HepG2 (cell line): ENCODE measurements around the gene CBX5. TPM values are rescaled to one million over a fixed set of nuclear protein-coding genes. Genes with fewer than 3 reads are reported as not detected.

Experiments used
- ATAC-seq: fragments of 200-7000 bp; cut with Tn5 transposase; 3 replicates; pipeline ENCODE4 v1.9.1; 2020; ENCODE audit warnings: mild to moderate bottlenecking, moderate library complexity
- BruUV-seq: library from RNA; stranded (reverse); fragments of 400-500 nt; replicated peaks from 2 replicates; lab custom pipeline; 2021; lab: Mats Ljungman, UMichigan
- CTCF ChIA-PET: fragments of 300-600 bp; formaldehyde crosslinking; extraction: SDS; loops from one replicate; lab custom pipeline; 2021; ENCODE audit warnings: low total read pairs, inconsistent platforms, low intra/inter-chr PET ratio; lab: Yijun Ruan, JAX
- POLR2A ChIA-PET: fragments of 350-600 bp; sonication (Branson Sonifier 250); formaldehyde crosslinking; loops from one replicate; lab custom pipeline; 2020; ENCODE audit warnings: antibody characterized with exemption, inconsistent platforms; lab: Yijun Ruan, JAX
- DNase-seq: peaks from one replicate; pipeline ENCODE4 v3.0.0-alpha.2; 2015; ENCODE audit warnings: low spot score
- FAIRE-seq: peaks from 3 replicates; lab custom pipeline; 2011; peaks lifted over from hg19 to GRCh38; lab: Jason Lieb, UNC
- H2AFZ ChIP-seq: one replicate; pipeline ENCODE4 v1.6.1; 2011; ENCODE audit warnings: low read length, inconsistent platforms
- H3K27ac ChIP-seq: fragments of 300-600 bp; 3 replicates; pipeline ENCODE4 v1.8.0; 2011; ENCODE audit warnings: mixed run types, mild to moderate bottlenecking, mixed read lengths, low read length, inconsistent platforms; ENCODE audit not compliant: insufficient read depth; ENCODE audit errors: extremely low read length
- H3K27me3 ChIP-seq, 2 experiments: fragments of 200-600 bp in 1 of 2; 2 replicates in 1 of 2; 3 replicates in 1 of 2; pipeline versions ENCODE4 v1.6.0 to v1.8.0; 2011; ENCODE audit warnings: low read length in 2 of 2, mild to moderate bottlenecking in 2 of 2, moderate library complexity in 2 of 2, inconsistent platforms in 1 of 2; ENCODE audit not compliant: insufficient read depth in 2 of 2, control insufficient read depth in 1 of 2
- H3K36me3 ChIP-seq, 2 experiments: fragments of 200-600 bp in 1 of 2; replicated peaks in 1 of 2; 2 replicates in 1 of 2; 3 replicates in 1 of 2; pipeline versions ENCODE4 v1.5.1 to v1.8.0; 2011; ENCODE audit warnings: low read length in 2 of 2, inconsistent platforms in 1 of 2; ENCODE audit not compliant: insufficient read depth in 2 of 2, control insufficient read depth in 1 of 2
- H3K4me1 ChIP-seq: 2 replicates; pipeline ENCODE4 v1.5.1; 2012; ENCODE audit warnings: low read length, inconsistent platforms; ENCODE audit not compliant: insufficient read depth
- H3K4me2 ChIP-seq: 2 replicates; pipeline ENCODE4 v1.6.0; 2011; ENCODE audit warnings: low read depth, low read length, inconsistent platforms
- H3K4me3 ChIP-seq, 3 experiments: fragments of 200-600 bp in 1 of 3; sonication (generic), shearing (Covaris generic) in 1 of 3; replicated peaks in 1 of 3; 2 replicates each; pipeline ENCODE4 v1.5.1; 2011 to 2016; ENCODE audit warnings: low read length in 3 of 3, inconsistent platforms in 2 of 3, low read depth in 2 of 3, mild to moderate bottlenecking in 2 of 3, control low read depth in 1 of 3, mixed read lengths in 1 of 3; ENCODE audit not compliant: insufficient read depth in 1 of 3
- H3K79me2 ChIP-seq: one replicate; pipeline ENCODE4 v1.6.1; 2011; ENCODE audit warnings: low read length, inconsistent platforms; ENCODE audit not compliant: insufficient read depth
- H3K9ac ChIP-seq: 2 replicates; pipeline ENCODE4 v1.6.0; 2011; ENCODE audit warnings: mild to moderate bottlenecking, low read depth, low read length, inconsistent platforms; ENCODE audit not compliant: insufficient read depth
- H3K9me3 ChIP-seq: 2 replicates; pipeline ENCODE4 v1.5.1; 2012; ENCODE audit warnings: mild to moderate bottlenecking, low read length
- H4K20me1 ChIP-seq: 2 replicates; pipeline ENCODE4 v1.6.0; 2011; ENCODE audit warnings: inconsistent platforms, mild to moderate bottlenecking, low read length, moderate library complexity; ENCODE audit not compliant: insufficient read depth
- ARID2 ChIP-seq: sonication (generic); formaldehyde crosslinking; IDR thresholded peaks from 2 replicates; pipeline ENCODE4 v1.8.1; 2022; ENCODE audit warnings: mild to moderate bottlenecking, missing genetic modification reagents, borderline replicate concordance
- ATF7 ChIP-seq, 2 experiments: fragments of 450-650 bp in 1 of 2; sonication (generic) in 1 of 2; formaldehyde crosslinking in 1 of 2; IDR thresholded peaks; 2 replicates each; pipeline versions ENCODE4 v1.4.0 to v1.6.1; 2016 to 2020; ENCODE audit warnings: antibody characterized with exemption in 1 of 2, mild to moderate bottlenecking in 1 of 2, missing genetic modification reagents in 1 of 2
- CBX1 ChIP-seq: IDR thresholded peaks from one replicate; pipeline ENCODE4 v1.6.1; 2016; ENCODE audit warnings: antibody characterized with exemption, low read depth
- DMAP1 ChIP-seq: IDR thresholded peaks from 2 replicates; pipeline ENCODE4 v1.6.1; 2016
- HOXA3 ChIP-seq: sonication (generic); formaldehyde crosslinking; IDR thresholded peaks from 2 replicates; pipeline ENCODE4 v1.5.0; 2020; ENCODE audit warnings: missing genetic modification reagents
- KLF12 ChIP-seq: sonication (generic); formaldehyde crosslinking; IDR thresholded peaks from 2 replicates; pipeline ENCODE4 v1.4.0; 2020; ENCODE audit warnings: missing genetic modification reagents, borderline replicate concordance
- NCOR1 ChIP-seq: fragments of 200-600 bp; sonication (generic); IDR thresholded peaks from 2 replicates; pipeline ENCODE4 v1.7.0; 2017; ENCODE audit warnings: antibody characterized with exemption, low read length, borderline replicate concordance
- PTBP1 ChIP-seq: fragments of 200-400 bp; formaldehyde crosslinking; IDR thresholded peaks from 2 replicates; pipeline ENCODE4 v1.6.1; 2018; ENCODE audit warnings: low read length, low read depth; ENCODE audit not compliant: poor library complexity, severe bottlenecking
- RAD21 ChIP-seq: fragments of 450-650 bp; formaldehyde crosslinking; IDR thresholded peaks from 2 replicates; pipeline ENCODE4 v1.5.0; 2020; ENCODE audit warnings: mild to moderate bottlenecking
- XRCC5 ChIP-seq: fragments of 200-400 bp; formaldehyde crosslinking; optimal IDR thresholded peaks from 2 replicates; pipeline ENCODE3; 2017; ENCODE audit warnings: mild to moderate bottlenecking, low read length
- ZNF256 ChIP-seq: sonication (generic); formaldehyde crosslinking; conservative IDR thresholded peaks from 2 replicates; pipeline ENCODE4 v1.4.0; 2020; ENCODE audit warnings: missing genetic modification reagents
- ZNF33B ChIP-seq: sonication (generic); formaldehyde crosslinking; IDR thresholded peaks from 2 replicates; pipeline ENCODE4 v1.5.1; 2020; ENCODE audit warnings: mild to moderate bottlenecking, missing genetic modification reagents
- ZNF569 ChIP-seq: sonication (generic); formaldehyde crosslinking; IDR thresholded peaks from 2 replicates; pipeline ENCODE4 v1.5.0; 2020; ENCODE audit warnings: mild to moderate bottlenecking, missing genetic modification reagents, moderate library complexity, borderline replicate concordance
- ZNF652 ChIP-seq: IDR thresholded peaks from 2 replicates; pipeline ENCODE4 v1.6.1; 2016; ENCODE audit warnings: low read depth, borderline replicate concordance
- WGBS: methylation state at CpG from one replicate; pipeline ENCODE4 v1.1.6; 2017; ENCODE audit warnings: low lambda C conversion rate; 5-methylcytosine and 5-hydroxymethylcytosine counted together
- in situ Hi-C: cut with HindIII; loops from 2 replicates; pipeline ENCODE4 v1.10.0; 2017; ENCODE audit warnings: low pct_unique_long_range_greater_than_20kb; ENCODE audit not compliant: extremely low pct_ligation_motif_present
- intact Hi-C: fragments of 100-400 bp; cut with micrococcal nuclease; formaldehyde crosslinking; loops from one replicate; pipeline ENCODE4 v1.10.0; 2022; ENCODE audit not compliant: unreplicated experiment
- polyA plus RNA-seq, 8 experiments: library from polyadenylated mRNA; depleted of rRNA in 3 of 8; stranded (reverse) in 7 of 8; unstranded in 1 of 8; fragments of >200 nt; fragmentation: Illumina TruSeq in 4 of 8; extraction: Trizol in 4 of 8; gene quantifications; 2 replicates each; pipeline versions ENCODE4 v1.2.1 to v1.2.3, GENCODE V29; 2011 to 2016; ENCODE audit warnings: low read depth in 4 of 8, missing spikeins in 1 of 8, mixed read lengths in 1 of 8; ENCODE audit not compliant: insufficient read depth in 1 of 8
- total RNA-seq, 5 experiments: library from RNA; depleted of rRNA; stranded (reverse); fragments of >200 nt; fragmentation: Illumina TruSeq; extraction: Trizol; gene quantifications; 2 replicates each; pipeline ENCODE4 v1.2.3, GENCODE V29; 2016; ENCODE audit warnings: low read depth in 1 of 5
- TF ChIP-seq, protein P1 (sequence below): IDR thresholded peaks from 2 replicates; pipeline ENCODE4 v1.4.0; 2020; ENCODE audit warnings: mild to moderate bottlenecking, missing genetic modification reagents
- TF ChIP-seq, protein P2 (sequence below), 2 experiments: sonication (generic) in 1 of 2; formaldehyde crosslinking in 1 of 2; IDR thresholded peaks; 2 replicates each; pipeline versions ENCODE4 v1.4.0 to v1.6.1; 2018 to 2020; ENCODE audit warnings: missing genetic modification reagents in 2 of 2, borderline replicate concordance in 1 of 2, low read depth in 1 of 2, mild to moderate bottlenecking in 1 of 2, missing biosample characterization in 1 of 2
- TF ChIP-seq, protein P3 (sequence below): sonication (generic); formaldehyde crosslinking; IDR thresholded peaks from 2 replicates; pipeline ENCODE4 v1.5.0; 2020; ENCODE audit warnings: missing genetic modification reagents, mild to moderate bottlenecking, borderline replicate concordance

The CBX5 gene
- total and polyA plus RNA-seq, 2 of the 13 experiments (the other 11 are each of a cell fraction or from before 2014, with no cell fraction given), result 16.0 to 22.2 TPM

DNA sequence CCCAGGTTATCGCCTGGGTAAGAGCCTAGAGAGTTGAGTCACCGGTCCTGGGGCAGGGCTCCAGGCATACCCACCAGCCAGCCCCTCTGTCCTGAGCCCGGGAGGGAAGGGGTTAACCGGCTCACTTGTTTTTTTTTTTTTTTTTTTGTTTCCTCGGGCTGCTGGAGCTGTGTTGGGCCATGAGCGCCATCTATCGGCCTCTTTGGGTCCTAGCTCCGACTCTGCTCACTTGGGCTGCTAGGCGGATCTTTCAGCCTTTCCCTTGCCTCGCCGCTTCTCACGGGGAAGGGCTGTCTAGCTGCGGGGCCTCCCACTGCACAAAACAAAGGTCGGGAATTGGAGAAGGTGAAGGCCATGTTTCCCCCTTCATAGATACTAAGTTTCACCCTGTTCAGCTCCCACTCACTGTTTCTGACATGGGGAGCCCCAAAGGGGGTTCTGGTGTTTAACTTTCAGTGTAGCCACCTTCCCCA lies 88.3 kb downstream of the CBX5 start:
- Histone ChIP-seq H3K9ac (no peak overlapping the region), H3K27ac (no peak overlapping the region), H3K4me3 (0 out of 6 replicates have a peak overlapping the region, but pooled peaks of 1 of the 3 experiments have one; percentile 8), H3K9me3 (no peaks in the 10 kb centered on the region), H3K36me3 (peaks cover 0 to 2% of the 10 kb centered on the region in 2 experiments; a peak in 1 of 5 replicates), H4K20me1 (no peaks in the 10 kb centered on the region), H2AFZ (no peak overlapping the region), H3K4me2 (peak overlapping the region; percentile 34), H3K4me1 (peaks cover 38% of the 10 kb centered on the region), H3K27me3 (peaks cover 0 to 8% of the 10 kb centered on the region in 2 experiments; a peak in 1 of 5 replicates), H3K79me2 (no peaks in the 10 kb centered on the region)
- ChIA-PET CTCF (interaction anchor here (1.0 to 2.5 kb wide), 7 partner anchors 9 to 490 kb away, joined by 3 to 29 read pairs (median 6); partner anchors contain the start of genes HOXC5 and HOXC8), POLR2A (no interaction called here)
- FAIRE-seq (peak; percentile 26), ATAC-seq (peak; percentile 79), DNase-seq (peak; percentile 78)
- WGBS, result 0% methylated on average over 14 of the region's 14 CpGs
- in situ Hi-C loops (loop anchor here (5.0 kb wide), 1 partner anchor 159 kb away; the partner anchor contains the start of gene HOXC5), intact Hi-C loops (loop anchor here (1.0 kb wide), 2 partner anchors 159 to 185 kb away; no protein-coding TSS in a partner anchor)
- no TSS peak for BruUV-seq
- TF ChIP-seq, protein P1, sequence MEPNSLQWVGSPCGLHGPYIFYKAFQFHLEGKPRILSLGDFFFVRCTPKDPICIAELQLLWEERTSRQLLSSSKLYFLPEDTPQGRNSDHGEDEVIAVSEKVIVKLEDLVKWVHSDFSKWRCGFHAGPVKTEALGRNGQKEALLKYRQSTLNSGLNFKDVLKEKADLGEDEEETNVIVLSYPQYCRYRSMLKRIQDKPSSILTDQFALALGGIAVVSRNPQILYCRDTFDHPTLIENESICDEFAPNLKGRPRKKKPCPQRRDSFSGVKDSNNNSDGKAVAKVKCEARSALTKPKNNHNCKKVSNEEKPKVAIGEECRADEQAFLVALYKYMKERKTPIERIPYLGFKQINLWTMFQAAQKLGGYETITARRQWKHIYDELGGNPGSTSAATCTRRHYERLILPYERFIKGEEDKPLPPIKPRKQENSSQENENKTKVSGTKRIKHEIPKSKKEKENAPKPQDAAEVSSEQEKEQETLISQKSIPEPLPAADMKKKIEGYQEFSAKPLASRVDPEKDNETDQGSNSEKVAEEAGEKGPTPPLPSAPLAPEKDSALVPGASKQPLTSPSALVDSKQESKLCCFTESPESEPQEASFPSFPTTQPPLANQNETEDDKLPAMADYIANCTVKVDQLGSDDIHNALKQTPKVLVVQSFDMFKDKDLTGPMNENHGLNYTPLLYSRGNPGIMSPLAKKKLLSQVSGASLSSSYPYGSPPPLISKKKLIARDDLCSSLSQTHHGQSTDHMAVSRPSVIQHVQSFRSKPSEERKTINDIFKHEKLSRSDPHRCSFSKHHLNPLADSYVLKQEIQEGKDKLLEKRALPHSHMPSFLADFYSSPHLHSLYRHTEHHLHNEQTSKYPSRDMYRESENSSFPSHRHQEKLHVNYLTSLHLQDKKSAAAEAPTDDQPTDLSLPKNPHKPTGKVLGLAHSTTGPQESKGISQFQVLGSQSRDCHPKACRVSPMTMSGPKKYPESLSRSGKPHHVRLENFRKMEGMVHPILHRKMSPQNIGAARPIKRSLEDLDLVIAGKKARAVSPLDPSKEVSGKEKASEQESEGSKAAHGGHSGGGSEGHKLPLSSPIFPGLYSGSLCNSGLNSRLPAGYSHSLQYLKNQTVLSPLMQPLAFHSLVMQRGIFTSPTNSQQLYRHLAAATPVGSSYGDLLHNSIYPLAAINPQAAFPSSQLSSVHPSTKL (CRISPR knock-in tag), result no peak
- TF ChIP-seq RAD21 (CRISPR knock-in tag) (peak; percentile 72), HOXA3 (CRISPR knock-in tag) (peak; percentile 45; the same call in 1 of the 2 replicates), PTBP1 (peak; percentile 76), ZNF652 (CRISPR knock-in tag) (peak; percentile 99), ZNF569 (no peak), DMAP1 (no peak), KLF12 (CRISPR knock-in tag) (no peak), ZNF33B (CRISPR knock-in tag) (no peak), ARID2 (CRISPR knock-in tag) (no peak), CBX1 (no peak), ATF7 (IDR thresholded peaks at IDR 0.05) (no peak), ATF7 (CRISPR knock-in tag; IDR thresholded peaks at IDR 0.05) (no peak), XRCC5 (peak; percentile 83), ZNF256 (CRISPR knock-in tag) (0 out of 2 replicates have a peak, but pooled peaks have one; percentile 40), NCOR1 (no peak)
- TF ChIP-seq, protein P2, sequence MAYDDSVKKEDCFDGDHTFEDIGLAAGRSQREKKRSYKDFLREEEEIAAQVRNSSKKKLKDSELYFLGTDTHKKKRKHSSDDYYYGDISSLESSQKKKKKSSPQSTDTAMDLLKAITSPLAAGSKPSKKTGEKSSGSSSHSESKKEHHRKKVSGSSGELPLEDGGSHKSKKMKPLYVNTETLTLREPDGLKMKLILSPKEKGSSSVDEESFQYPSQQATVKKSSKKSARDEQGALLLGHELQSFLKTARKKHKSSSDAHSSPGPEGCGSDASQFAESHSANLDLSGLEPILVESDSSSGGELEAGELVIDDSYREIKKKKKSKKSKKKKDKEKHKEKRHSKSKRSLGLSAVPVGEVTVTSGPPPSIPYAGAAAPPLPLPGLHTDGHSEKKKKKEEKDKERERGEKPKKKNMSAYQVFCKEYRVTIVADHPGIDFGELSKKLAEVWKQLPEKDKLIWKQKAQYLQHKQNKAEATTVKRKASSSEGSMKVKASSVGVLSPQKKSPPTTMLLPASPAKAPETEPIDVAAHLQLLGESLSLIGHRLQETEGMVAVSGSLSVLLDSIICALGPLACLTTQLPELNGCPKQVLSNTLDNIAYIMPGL (CRISPR knock-in tag; IDR thresholded peaks at IDR 0.05; ENCODE audit: borderline replicate concordance in 1 of 2, low read depth in 1 of 2), result 0 out of 4 replicates have a peak, but pooled peaks of 1 of the 2 experiments have one; percentile 26
- TF ChIP-seq, protein P3, sequence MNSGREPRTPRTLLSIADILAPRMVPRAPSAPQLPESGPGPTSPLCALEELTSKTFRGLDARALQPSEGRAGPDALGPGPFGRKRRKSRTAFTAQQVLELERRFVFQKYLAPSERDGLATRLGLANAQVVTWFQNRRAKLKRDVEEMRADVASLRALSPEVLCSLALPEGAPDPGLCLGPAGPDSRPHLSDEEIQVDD (CRISPR knock-in tag), result no peak
